ENCODE measurements around the gene TBC1D24. TPM values are rescaled to one million over a fixed set of nuclear protein-coding genes. Genes with fewer than 3 reads are reported as not detected.
"Not testable (repeated sequence)": the region's sequence is repeated elsewhere in the genome, so short reads cannot be mapped to it uniquely, and the experiment has no call there.

The TBC1D24 gene
- total RNA-seq, 1 experiment from 2014 or later, result 18.0 TPM

DNA sequence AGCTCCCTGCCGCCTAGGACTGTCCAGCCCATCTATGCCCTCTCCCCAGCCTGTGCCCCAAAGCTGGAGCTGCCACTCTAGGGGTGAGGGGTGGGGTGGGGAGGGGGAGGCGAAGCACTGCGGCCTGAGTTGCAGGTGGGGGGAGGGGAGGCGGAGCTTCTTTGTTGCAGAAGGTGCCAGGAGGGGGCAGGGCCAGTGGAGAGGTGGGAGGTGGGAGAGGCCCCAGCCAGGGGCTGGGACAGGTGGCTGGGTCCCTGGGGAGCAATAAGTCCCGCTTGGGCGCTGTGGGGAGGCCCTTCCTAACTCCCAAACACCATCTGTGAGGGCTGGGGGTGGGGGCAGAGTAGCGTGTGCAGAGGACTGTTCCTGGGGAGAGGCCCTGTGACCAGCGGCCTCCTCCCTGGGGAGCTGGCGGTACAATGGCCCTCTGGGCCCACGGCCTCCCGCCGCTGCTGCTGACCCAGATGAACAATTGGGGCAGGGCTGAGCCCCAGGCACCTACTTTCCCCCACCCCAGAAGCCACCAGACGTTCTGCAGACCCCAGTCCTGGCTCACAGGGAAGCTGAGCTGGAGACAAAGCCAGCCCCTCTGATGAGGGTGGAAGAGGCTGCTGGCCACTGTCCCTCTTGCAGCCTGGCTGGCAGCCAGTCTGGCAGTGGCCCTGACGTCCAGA, 6.1 kb upstream of the TBC1D24 start:
- DNase-seq (ENCODE audit: low spot score), result peak; percentile 46

DNA sequence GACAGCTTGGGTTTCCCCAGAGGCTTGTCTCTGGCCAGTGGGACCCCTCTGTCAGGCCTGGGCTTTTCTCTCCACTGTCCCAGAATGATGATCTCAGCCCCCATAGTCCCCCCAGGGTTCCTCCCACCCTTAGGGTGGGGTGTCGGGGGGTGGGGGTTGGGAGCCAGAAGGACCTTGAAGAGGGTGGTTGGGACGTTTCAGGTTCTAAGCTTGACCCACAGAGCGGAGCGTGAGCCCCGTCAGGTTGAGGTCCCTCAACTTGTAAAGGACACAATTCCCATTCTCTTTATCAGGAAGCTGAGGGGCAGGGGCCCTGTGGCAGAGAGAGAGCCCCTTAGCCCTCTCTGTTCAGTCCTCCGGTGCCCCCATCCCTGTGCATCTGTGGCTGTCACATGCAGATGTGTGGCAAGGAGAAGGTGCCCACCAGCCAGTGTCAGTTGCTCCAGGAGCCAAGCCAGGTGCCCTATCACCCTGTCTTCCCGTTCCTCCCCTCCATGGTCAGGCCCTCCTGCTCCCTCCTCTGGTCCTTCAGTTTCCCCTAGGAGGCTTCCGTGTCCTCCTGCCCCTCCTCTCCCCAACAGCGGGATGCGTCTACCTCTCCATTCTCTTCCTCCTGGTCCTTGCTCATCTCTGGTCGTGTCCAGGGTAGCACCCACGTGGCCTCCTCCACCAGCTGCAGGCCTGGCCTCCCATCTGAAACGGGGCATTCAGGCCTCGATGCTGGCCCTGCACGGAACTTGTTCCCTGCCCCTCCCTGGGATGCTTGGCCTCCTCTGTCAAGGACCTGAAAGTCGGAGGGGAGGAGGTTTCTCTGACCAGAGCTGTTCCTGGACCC, 5.3 kb upstream of the TBC1D24 start:
- DNase-seq (ENCODE audit: low spot score), result no peak

DNA sequence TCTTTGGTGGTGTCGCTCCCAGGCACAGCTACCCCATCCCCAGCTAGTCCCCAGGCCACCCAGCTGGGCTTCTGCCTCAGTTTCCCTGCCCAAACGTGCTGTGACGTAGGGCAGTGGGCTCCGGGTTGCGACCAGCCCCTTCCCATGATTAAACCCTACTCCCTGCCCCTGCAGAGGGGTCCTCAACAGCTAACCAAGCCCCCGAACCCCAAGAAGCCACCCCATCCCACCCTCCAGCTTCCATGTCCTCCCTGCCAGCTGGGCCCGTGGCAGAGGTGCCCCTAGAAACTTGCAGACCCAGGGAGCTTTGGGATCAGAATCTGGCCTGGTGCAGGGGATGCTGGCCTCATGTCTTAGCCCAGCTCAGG, 4.7 kb upstream of the TBC1D24 start:
- no peak for DNase-seq (ENCODE audit: low spot score)

DNA sequence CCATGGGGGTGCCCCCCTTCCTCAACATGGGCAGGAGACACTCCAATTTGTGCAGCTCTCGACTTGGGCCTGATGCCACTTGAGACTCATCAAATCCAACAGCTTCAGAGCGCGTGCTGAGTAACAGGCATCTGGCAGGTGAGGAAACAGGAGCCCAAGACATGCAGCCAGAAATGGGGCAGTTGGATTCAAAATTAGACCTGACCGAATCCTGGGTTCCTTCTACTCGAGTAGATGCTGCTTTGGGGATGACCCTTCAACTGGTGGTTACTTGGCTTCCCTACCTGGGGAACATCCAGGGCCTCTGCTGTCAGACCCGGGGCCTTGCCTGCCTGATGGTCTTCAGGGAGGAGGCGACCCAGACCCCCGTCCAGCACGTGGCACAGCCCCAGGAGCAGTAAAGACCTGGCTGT, 4.3 kb upstream of the TBC1D24 start:
- DNase-seq (ENCODE audit: low spot score), result no peak

DNA sequence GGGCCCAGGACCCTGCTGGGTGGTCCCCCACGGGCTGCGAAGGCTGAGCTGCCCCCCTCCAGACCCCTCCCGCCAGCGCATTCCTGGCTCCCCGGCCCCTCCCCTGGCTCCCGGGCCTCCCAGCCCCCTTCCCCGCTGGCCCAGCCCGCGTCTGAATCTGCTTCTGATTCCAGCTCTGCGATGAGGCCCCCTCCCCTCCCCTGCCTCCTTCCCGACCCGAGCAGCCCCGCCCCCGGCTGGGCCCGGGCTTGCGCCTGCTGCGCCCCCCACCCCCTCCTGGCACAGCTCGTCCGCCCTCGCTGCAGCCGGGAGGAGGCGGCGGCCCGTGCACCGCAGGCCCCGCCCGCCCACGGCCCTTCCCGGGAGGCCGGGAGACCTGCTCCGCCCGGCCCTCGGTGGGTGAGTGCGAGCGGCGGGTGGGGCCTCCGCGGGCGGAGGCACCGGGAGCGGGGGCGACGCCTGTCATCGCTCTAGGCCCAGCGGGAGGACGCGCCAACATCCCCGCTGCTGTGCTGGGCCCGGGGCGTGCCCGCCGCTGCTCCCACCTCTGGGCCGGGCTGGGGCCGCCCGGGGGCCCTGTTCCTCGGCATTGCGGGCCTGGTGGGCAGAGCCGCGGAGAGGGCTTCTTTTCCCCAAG, 3.8 kb upstream of the TBC1D24 start, which contains the start of gene NTN3:
Gene NTN3 (plus strand): TSS at position 282 of the 637 bp plus-strand sequence. CDS start 405 bp downstream, outside the sequence.
- no peak for DNase-seq (ENCODE audit: low spot score)

DNA sequence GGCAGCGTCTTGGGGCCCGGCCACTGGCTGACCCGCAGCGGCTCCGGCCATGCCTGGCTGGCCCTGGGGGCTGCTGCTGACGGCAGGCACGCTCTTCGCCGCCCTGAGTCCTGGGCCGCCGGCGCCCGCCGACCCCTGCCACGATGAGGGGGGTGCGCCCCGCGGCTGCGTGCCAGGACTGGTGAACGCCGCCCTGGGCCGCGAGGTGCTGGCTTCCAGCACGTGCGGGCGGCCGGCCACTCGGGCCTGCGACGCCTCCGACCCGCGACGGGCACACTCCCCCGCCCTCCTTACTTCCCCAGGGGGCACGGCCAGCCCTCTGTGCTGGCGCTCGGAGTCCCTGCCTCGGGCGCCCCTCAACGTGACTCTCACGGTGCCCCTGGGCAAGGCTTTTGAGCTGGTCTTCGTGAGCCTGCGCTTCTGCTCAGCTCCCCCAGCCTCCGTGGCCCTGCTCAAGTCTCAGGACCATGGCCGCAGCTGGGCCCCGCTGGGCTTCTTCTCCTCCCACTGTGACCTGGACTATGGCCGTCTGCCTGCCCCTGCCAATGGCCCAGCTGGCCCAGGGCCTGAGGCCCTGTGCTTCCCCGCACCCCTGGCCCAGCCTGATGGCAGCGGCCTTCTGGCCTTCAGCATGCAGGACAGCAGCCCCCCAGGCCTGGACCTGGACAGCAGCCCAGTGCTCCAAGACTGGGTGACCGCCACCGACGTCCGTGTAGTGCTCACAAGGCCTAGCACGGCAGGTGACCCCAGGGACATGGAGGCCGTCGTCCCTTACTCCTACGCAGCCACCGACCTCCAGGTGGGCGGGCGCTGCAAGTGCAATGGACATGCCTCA, 3.1 kb upstream of the TBC1D24 start:
- no peak for DNase-seq (ENCODE audit: low spot score)

DNA sequence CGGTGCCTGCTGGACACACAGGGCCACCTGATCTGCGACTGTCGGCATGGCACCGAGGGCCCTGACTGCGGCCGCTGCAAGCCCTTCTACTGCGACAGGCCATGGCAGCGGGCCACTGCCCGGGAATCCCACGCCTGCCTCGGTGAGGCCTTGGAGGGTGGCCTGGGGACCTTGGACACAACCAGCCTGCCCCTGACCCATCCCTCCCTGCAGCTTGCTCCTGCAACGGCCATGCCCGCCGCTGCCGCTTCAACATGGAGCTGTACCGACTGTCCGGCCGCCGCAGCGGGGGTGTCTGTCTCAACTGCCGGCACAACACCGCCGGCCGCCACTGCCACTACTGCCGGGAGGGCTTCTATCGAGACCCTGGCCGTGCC, 2.5 kb upstream of the TBC1D24 start:
- no peak for DNase-seq (ENCODE audit: low spot score)

DNA sequence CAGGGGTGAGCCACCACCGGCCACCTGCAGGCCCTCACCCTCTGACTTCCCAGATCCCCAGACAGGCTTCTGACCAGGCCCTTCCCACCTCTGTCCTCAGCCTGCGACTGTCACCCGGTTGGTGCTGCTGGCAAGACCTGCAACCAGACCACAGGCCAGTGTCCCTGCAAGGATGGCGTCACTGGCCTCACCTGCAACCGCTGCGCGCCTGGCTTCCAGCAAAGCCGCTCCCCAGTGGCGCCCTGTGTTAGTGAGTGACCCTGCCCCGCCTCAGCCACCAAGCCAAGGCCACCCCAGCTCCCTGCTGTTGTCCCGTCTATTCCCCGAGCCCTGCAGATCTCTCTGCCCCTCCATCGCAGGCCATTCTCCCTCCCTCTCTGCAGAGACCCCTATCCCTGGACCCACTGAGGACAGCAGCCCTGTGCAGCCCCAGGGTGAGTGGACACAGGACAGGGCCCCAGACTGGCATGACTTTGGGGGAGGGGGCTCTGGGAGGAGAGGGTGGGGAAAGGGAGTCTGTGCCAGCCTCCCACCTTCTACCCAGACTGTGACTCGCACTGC, 2.0 kb upstream of the TBC1D24 start:
- no peak for DNase-seq (ENCODE audit: low spot score)

DNA sequence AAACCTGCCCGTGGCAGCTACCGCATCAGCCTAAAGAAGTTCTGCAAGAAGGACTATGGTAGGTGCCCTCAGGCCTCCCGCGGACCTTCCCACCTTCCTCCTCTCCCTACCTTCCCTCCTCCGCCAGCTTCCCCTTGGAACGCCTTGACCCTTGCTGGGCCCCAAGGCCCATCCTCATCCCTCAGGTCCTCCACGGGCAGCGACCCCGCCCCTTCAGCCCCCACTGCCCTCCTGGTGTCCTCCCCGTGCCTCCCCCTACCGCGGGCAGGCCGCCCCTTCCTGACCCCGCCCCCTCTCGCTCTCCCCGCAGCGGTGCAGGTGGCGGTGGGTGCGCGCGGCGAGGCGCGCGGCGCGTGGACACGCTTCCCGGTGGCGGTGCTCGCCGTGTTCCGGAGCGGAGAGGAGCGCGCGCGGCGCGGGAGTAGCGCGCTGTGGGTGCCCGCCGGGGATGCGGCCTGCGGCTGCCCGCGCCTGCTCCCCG, 1.4 kb upstream of the TBC1D24 start:
- DNase-seq (ENCODE audit: low spot score), result no peak

DNA sequence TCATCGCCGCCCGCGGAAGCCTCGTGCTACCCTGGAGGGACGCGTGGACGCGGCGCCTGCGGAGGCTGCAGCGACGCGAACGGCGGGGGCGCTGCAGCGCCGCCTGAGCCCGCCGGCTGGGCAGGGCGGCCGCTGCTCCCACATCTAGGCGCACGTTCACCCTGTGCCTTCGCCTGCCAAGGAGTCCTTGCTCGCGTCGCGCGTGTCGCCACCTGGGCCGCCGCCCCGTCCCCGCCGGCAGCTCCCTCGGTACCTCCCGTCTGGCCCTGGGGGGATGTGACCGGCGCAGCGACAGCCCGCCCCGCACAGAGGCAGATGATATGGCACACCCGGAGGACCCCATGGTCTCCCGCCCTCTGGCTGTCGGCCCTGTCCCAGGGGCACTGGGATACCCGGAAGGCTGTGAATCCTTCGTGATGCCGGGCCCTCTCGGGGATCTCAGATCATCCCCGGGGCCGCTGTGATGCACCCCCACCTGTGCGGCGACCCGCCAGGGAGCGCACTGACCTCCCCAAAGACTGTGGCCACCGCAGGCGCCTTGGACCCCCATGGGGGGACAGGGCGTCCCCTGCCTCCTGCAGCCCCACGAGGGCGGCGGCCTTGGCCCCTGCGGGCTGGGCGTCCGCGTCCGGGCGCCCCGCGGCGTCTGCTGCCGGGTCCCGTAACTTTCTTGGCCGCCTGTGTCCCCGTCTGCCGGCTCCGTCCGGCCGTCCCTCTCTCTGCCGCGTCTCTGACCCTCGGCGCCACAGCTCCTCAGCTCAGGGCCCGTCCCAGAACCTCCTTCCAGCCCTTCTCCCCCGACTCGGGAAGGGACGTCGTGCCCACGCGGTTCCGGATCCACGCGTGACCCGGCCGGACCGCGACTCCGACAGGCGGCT, 689 bp upstream of the TBC1D24 start:
- DNase-seq (ENCODE audit: low spot score), result no peak

DNA sequence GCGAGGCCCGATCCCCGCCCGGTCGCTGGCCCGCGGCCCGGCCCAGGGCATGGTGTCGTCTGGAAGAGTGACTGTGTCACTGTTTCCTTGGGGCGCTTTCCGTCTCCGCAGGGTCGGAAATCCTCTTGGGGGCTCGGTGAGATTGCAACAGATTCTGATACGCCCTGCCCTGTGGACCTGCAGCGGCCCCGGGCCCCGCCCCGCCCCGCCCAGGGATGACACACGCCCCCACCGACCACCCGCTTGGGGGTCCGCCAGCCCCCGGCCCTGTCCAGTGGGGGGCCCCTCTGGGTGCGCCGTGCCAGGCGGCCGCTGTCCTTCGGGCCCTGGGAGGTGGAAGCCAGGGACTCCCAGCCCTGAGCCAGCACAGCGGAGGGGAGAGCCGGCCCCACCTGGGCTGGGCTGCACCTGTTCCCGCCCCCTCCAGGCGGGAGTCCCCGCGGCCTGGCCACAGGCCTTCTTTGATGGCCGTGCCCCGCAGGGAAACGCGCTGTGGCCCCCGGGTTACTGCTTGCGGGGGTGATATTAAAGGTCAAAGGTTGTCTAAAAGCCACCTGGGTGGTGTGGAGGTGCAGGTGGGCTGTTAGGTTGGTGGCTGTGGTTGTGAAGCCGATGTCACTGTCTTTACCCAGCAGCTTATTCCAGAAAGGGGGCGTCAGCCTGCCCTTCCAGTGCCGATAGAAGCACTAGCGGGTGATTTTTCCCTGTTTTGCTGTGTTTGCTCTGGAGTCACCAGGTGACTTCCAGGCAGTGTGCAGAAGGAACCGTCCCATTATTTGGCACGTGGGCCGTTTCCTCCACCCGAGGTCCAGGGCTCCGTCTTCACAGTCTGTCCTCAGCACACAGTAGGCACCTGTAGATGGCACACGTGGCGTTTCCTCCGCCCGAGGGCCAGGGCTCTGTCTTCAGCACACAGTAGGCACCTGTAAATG, 752 bp downstream of the TBC1D24 start:
- no peak for DNase-seq (ENCODE audit: low spot score)

DNA sequence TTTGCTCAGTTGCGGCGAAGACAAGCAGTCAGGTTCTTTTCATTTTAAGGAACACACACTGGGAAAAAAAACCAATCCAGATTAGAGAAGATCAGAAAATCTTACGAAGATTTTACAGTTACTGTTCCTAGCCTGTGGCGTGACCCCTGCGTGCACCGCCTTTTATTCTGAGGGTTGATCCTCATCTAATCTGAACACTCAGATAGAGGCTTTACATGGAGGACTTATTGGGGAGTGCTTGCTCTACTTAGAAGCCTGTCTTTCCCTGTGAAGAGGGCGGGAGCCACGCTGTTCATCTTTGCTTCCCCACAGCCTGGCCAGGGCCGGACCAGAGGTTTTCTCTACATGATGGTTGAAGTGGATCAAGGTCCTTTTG, 1.4 kb downstream of the TBC1D24 start:
- DNase-seq (ENCODE audit: low spot score), result no peak

DNA sequence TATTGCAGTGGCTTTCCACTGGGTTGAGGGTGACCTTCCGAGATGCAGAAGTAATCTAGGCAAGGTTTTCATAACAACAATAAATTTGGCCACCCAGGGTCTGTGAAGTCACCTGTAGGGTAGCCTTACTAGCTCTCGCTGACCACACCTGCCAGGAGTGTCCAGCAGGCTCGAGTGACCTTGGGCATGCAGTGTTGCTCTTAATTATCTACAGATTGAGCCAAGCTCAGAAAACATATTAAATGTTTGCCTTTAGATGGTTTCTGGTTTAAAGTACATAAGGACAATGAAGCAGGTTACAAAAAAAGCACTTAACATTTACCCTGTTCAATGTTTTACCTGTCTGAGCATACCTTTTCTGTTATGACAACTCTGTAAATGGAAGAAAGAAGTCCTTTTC, 1.8 kb downstream of the TBC1D24 start:
- no peak for DNase-seq (ENCODE audit: low spot score)

DNA sequence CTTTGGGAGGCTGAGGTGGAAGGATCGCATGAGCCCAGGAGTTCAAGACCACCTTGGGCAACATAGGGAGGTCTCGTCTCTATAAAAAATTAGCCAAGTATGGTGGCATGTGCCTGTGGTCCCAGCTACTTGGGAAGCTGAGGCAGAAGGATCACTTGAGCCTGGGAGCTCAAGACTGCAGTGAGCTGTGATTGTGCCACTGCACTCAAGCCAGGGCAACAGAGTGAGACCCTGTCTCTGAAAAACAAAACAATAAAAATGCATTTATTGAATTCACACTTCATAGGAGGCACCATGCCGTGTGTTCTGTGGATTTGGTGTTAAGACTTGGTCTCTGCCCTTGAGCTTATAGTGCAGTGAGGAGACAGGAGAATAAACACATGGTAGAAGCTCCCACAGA, 2.4 kb downstream of the TBC1D24 start:
- DNase-seq (ENCODE audit: low spot score), result no peak

DNA sequence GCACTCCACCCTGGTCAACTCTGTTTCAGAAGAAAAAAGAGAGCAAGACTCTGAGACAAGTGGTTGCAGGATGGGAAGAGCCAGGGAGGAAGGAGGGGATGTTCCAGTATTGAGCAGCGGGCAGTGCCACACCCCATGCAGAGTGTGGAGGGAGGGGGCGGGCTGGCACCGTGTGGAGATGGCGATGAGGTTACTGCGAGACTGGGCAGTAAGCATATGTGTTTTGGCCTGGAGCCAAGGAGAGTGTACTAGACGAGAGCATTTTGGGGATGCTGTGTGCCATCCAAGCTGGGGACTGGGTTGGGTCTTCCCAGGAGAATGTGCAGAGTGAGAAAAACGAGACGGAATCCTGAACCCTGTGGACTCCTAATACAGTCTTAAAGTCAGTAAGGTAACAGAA, 3.4 kb downstream of the TBC1D24 start:
- no peak for DNase-seq (ENCODE audit: low spot score)

DNA sequence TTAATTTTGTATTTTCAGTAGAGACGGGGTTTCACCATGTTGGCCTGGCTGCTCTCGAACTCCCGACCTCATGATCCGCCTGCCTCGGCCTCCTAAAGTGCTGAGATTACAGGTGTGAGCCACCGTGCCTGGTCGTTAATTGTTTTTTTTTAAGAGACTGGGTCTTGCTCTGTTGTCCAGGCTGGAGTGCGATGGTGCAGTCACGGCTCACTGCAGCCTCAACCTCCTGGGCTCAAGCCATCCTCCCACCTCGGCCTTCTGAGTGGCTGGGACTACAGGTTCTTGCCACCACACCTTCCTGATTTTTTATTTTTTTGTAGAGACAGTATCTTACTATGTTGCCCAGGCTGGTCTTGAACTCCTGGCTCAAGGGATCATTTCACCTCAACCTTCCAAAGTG, 5.1 kb downstream of the TBC1D24 start:
- DNase-seq (ENCODE audit: low spot score), result not testable (repeated sequence)

DNA sequence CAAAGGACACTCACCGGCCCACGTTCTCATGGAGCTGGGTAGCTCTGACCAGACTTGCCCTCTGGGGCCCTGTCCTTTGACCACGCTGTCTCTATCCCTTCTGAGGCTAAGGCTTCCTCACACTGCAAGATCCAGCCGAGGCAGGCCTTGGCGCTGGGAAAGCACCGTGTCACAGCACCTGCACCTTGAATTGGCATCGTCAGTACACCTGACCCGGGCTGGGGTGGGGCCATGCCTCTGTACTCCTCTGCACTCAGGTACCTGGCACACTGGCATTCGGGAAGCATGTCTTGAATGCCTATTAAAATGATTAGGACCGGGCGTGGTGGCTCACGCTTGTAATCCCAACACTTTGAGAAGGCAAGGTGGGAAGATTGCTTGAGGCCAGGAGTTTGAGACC, 6.0 kb downstream of the TBC1D24 start:
- DNase-seq (ENCODE audit: low spot score), result no peak

DNA sequence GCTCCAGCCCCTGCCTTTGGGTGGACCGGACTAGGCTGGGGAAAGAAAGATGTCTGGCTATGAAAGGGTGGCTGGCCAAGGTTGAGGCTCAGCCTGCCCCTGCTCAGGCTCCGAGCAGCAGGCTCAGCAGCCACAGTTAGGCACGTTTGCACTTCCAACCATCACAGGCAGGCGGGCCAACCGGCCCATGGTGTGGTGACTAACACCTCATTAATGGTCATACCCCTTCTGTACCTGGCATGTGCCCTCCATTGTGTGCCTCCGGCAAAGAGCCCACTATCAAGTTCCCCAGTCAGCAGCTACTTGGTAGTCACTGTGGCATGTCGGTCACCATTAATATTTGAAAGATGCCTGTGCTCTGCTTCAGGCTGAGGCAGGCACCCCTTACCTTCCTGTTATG, 6.7 kb downstream of the TBC1D24 start:
- DNase-seq (ENCODE audit: low spot score), result no peak

DNA sequence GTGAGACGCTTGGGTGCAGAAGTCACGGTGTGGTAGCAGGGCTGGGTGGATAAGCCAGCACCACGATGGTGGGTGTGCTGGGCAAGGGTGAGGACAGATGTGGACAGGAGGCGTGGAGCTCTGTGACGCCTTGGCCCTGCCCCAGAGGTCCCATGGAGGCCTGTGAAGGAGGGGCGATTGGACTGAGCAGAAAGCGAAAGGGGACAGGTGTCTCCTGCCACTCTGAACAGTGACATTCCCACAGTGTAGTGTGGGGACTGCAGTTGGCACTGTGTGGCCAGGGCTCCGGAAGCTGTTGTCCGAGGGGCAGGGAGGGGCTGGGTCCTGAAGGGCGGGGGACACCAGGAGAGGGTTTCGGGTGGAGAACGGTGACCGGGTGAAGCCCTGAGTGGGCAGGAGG, 7.3 kb downstream of the TBC1D24 start:
- DNase-seq (ENCODE audit: low spot score), result no peak
